H1 (cell line): ENCODE results near the gene CD247. TPM values are rescaled to one million over a fixed set of nuclear protein-coding genes. Genes with fewer than 3 reads are reported as not detected.

Experiments
- CHD7 ChIP-seq: fragments of 300-600 bp; sonication (generic); IDR thresholded peaks from 2 replicates; pipeline ENCODE4 v1.7.1; 2012; ENCODE audit warnings: low read length, moderate library complexity, mild to moderate bottlenecking, inconsistent platforms; ENCODE audit not compliant: insufficient replicate concordance
- polyA plus RNA-seq, 7 experiments: library from polyadenylated mRNA; depleted of rRNA in 3 of 7; stranded (reverse) in 5 of 7; unstranded in 2 of 7; fragments of >200 nt in 5 of 7; fragments of 200-250 nt in 2 of 7; gene quantifications; 1 replicate in 5 of 7; 2 replicates in 1 of 7; 4 replicates in 1 of 7; pipeline versions ENCODE4 v1.2.1 to v1.2.3, GENCODE V29; 2011 to 2013; ENCODE audit warnings: missing spikeins in 2 of 7, mixed read lengths in 2 of 7
- total RNA-seq: library from RNA; stranded (reverse); fragmentation: NEBNext Ultra II Directional; extraction: Animal tissue kit (Norgen Biotek cat#: 25700); gene quantifications from 2 replicates; pipeline ENCODE4 v1.2.1, GENCODE V29; 2021

CD247 gene
- total and polyA plus RNA-seq, 2 of the 8 experiments (the other 6 are each of a cell fraction or from before 2014, with no cell fraction given): 2.0 to 2.2 TPM

GRCh38 chr1:167514288-167514687 lies 4.0 kb downstream of the CD247 start (continued):
- no peak for TF ChIP-seq CHD7
